ENCODE data around the gene MTFR1L. TPM values are rescaled to one million over a fixed set of nuclear protein-coding genes. Genes with fewer than 3 reads are reported as not detected.

The MTFR1L gene
- total RNA-seq, 1 experiment from 2014 or later = 41.7 TPM

- no peak overlapping the region for H2AFZ ChIP-seq
- ChIA-PET POLR2A (ENCODE audit: unreplicated experiment) (interaction anchor here (0.8 kb wide), 1 partner anchor 73 kb away, joined by 9 read pairs; no protein-coding TSS in a partner anchor), CTCF (interaction anchor here (0.7 kb wide), 1 partner anchor 183 kb away, joined by 3 read pairs; the partner anchor contains the start of gene PAFAH2)
These were observed 5.1 kb upstream of the MTFR1L start for GRCh38 chr1:25814549-25815087.

DNA sequence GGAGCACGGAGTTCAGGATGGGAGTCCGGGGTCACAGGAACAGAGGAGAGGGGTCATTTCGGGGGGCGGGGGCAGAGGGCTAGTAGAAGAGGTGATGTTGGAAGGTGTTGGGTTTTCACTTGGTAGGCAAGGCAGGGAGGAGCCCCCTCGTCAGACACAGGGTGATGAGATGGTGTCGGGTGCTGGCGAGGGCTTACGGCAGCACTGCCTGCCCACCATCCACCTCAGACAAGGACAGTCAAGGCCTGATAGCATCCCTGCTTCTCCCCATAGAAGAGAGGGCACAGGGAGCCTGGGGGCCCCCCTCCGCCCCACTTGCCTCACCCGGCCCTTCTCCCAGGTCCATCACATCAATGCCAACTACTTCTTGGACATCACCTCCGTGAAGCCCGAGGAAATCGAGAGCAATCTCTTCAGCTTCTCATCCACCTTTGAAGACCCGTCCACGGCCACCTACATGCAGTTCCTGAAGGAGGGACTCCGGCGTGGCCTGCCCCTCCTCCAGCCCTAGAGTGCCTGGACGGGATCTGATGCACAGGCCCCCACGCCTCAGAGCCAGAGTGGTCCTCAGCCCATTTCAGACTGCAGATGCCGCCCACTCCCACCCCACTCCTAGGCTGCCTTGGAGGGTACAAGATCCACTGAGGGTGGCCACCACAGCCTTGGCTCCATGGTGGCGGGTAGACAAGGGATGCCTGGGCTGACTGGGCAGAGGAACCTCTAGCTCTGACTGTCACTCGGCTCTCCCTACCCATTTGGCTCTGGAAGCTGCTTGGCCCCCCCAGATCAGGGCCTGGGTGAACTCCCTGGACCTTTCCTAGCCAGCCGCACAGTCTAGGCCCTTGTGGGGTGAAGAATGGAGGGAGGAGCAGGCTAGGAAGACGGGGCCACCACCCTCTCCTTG is 4.3 kb upstream of the MTFR1L start:
- Histone ChIP-seq H2AFZ (no peak overlapping the region), H3K27me3 (ENCODE audit: insufficient read depth, low read depth) (no peaks in the 10 kb centered on the region), H3K9me3 (ENCODE audit: insufficient read depth, low read depth) (no peaks in the 10 kb centered on the region), H3K27ac (no peak overlapping the region), H3K4me2 (no peak overlapping the region), H3K9me2 (ENCODE audit: insufficient read depth) (no peaks in the 10 kb centered on the region), H3K36me3 (ENCODE audit: low read depth) (no peaks in the 10 kb centered on the region), H3K79me2 (ENCODE audit: low read depth) (peaks cover 11% of the 10 kb centered on the region; the same call in 1 of the 2 replicates), H3K4me1 (replicated peaks; ENCODE audit: insufficient read depth) (peaks cover 10% of the 10 kb centered on the region), H3K4me3 (no peak overlapping the region), H3F3A (ENCODE audit: insufficient read depth, low read depth) (peaks cover 10% of the 10 kb centered on the region), H4K20me1 (ENCODE audit: insufficient read depth) (no peaks in the 10 kb centered on the region)
- no TSS peak for BruUV-seq (replicated peaks)
- no peak for DNase-seq
- intact Hi-C loops (cut with micrococcal nuclease; ENCODE audit: unreplicated experiment) = loop anchor here (10.0 kb wide), 1 partner anchor 571 kb away; the partner anchor contains the start of gene RSRP1
- ChIA-PET CTCF (interaction anchor here (0.6 kb wide), 1 partner anchor 517 kb away, joined by 3 read pairs; no protein-coding TSS in a partner anchor), POLR2A (ENCODE audit: unreplicated experiment) (interaction anchor here (0.8 kb wide), 1 partner anchor 73 kb away, joined by 9 read pairs; no protein-coding TSS in a partner anchor)
- TF ChIP-seq EZH2 (IDR thresholded peaks at IDR 0.05; ENCODE audit: low read depth) = no peak
- no peak for TF ChIP-seq CTCF (conservative IDR thresholded peaks at IDR 0.05)

More at GRCh38 chr1:25814549-25815087, 5.1 kb upstream of the MTFR1L start:
- intact Hi-C loops (cut with micrococcal nuclease; ENCODE audit: unreplicated experiment) = loop anchor here (5.0 to 10.0 kb wide), 2 partner anchors 312 to 570 kb away; partner anchors contain the start of gene RSRP1
- Histone ChIP-seq H3K4me1 (replicated peaks; ENCODE audit: insufficient read depth) (peaks cover 10% of the 10 kb centered on the region), H3K9me2 (ENCODE audit: insufficient read depth) (no peaks in the 10 kb centered on the region), H3K27me3 (ENCODE audit: insufficient read depth, low read depth) (no peaks in the 10 kb centered on the region), H3F3A (ENCODE audit: insufficient read depth, low read depth) (peaks cover 10% of the 10 kb centered on the region), H3K27ac (no peak overlapping the region), H3K9me3 (ENCODE audit: insufficient read depth, low read depth) (no peaks in the 10 kb centered on the region), H3K36me3 (ENCODE audit: low read depth) (no peaks in the 10 kb centered on the region), H4K20me1 (ENCODE audit: insufficient read depth) (no peaks in the 10 kb centered on the region), H3K4me3 (no peak overlapping the region), H3K4me2 (no peak overlapping the region), H3K79me2 (ENCODE audit: low read depth) (peaks cover 5% of the 10 kb centered on the region; the same call in 1 of the 2 replicates)
- TF ChIP-seq EZH2 (IDR thresholded peaks at IDR 0.05; ENCODE audit: low read depth) (no peak), CTCF (conservative IDR thresholded peaks at IDR 0.05) (no peak)
- DNase-seq = no peak
- BruUV-seq (replicated peaks) = no TSS peak

DNA sequence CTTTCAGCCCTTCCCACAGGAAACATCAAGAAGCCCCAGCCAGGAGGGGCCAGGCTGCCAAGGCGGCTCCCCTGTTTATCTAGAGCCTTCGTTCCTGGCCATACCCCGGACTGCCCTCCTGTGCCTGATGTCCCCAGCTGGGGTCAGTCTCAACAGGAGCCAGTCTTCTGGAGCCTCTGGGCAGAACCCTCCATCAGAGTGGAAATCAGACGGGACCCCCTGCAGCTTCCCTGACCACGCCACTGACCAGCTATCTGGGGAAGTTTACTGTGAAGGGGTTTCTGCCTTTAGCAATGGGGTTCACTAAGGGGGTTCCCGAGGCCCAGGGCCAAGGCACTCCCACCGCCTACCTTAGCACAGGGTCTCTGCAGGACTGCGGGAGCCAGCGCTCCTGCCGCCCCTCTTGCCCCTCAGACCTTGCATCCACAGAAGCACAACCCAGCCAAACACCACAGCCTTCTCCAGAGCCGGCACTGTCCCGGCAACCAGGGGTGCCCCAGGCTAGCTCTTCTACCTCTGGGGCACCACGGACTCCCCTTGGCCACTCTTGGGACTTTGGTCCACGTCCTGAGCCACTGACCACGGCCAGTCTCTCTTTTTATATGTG is 3.5 kb upstream of the MTFR1L start:
- BruUV-seq (replicated peaks) = no TSS peak
- intact Hi-C loops (cut with micrococcal nuclease; ENCODE audit: unreplicated experiment) = loop anchor here (10.0 kb wide), 1 partner anchor 571 kb away; the partner anchor contains the start of gene RSRP1
- H3K9me2 ChIP-seq (ENCODE audit: insufficient read depth) = no peaks in the 10 kb centered on the region
- ChIA-PET CTCF (interaction anchor here (0.6 kb wide), 1 partner anchor 518 kb away, joined by 3 read pairs; no protein-coding TSS in a partner anchor), POLR2A (ENCODE audit: unreplicated experiment) (interaction anchor here (0.6 kb wide), 2 partner anchors 11 to 419 kb away, joined by 8 to 13 read pairs; no protein-coding TSS in a partner anchor)
- H3K27ac ChIP-seq = no peak overlapping the region
- peaks cover 18% of the 10 kb centered on the region for H3K79me2 ChIP-seq (ENCODE audit: low read depth)
- no peak for DNase-seq
- H3K4me2 ChIP-seq = no peak overlapping the region
- peaks cover 13% of the 10 kb centered on the region for H3K4me1 ChIP-seq (replicated peaks; ENCODE audit: insufficient read depth)
- no peaks in the 10 kb centered on the region for H3K9me3 ChIP-seq (ENCODE audit: insufficient read depth, low read depth)
- no peaks in the 10 kb centered on the region for H3K27me3 ChIP-seq (ENCODE audit: insufficient read depth, low read depth)
- no peaks in the 10 kb centered on the region for H3K36me3 ChIP-seq (ENCODE audit: low read depth)
- no peaks in the 10 kb centered on the region for H4K20me1 ChIP-seq (ENCODE audit: insufficient read depth)
- no peak overlapping the region for H2AFZ ChIP-seq
- H3K4me3 ChIP-seq = no peak overlapping the region
- TF ChIP-seq EZH2 (IDR thresholded peaks at IDR 0.05; ENCODE audit: low read depth) = no peak
- no peak for TF ChIP-seq CTCF (conservative IDR thresholded peaks at IDR 0.05)
- peaks cover 10% of the 10 kb centered on the region for H3F3A ChIP-seq (ENCODE audit: insufficient read depth, low read depth)
